UCSD-AML1 (cell line): Measurements from ENCODE around the gene AMELX.
A peak's percentile ranks its signal among the peaks of the same experiment; 100 is the strongest.

Experiments
- DNase-seq: peaks from one replicate; lab custom pipeline; 2025; ENCODE audit not compliant: unreplicated experiment; lab: John Stamatoyannopoulos, UW

AMELX gene

DNA sequence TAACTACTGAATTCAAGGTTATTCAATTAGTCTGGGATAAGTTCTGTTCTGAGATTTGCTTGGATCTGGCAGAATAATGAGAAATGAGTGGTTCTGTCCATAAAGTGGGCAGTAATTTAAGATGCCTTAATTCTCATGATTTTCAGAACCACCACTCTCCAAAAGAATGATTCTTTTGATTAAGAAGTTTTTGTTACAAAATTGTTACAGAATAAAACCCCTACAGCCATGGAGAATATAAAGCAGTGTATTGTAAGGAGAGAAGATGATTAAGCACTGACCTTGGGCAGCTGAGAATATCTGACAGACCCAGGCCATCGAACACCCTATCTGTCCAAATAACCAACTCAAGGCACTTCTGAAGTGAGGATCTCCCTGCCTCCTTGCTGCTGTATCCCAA is 12.4 kb downstream of the AMELX start:
- DNase-seq, result no peak

DNA sequence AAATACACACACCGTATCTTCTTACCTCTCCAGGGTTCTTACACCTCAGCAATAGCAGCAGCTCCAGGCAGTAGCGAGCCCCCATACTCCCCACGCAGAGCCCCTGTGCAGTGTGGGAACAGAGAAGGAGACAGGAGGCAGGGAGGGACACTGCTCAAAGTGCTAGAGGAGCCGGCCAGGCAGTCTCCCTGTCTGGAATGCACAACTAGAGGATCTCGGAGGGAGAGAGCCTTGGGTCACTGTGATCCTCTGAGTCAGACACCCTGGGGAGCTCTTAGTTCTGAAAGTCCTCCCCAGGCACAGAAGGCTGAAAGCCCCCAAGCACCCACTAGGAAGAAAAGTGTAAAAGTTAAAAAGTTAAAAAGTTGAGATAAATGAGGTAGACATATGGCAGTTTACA is 16.0 kb downstream of the AMELX start:
- no peak for DNase-seq

DNA sequence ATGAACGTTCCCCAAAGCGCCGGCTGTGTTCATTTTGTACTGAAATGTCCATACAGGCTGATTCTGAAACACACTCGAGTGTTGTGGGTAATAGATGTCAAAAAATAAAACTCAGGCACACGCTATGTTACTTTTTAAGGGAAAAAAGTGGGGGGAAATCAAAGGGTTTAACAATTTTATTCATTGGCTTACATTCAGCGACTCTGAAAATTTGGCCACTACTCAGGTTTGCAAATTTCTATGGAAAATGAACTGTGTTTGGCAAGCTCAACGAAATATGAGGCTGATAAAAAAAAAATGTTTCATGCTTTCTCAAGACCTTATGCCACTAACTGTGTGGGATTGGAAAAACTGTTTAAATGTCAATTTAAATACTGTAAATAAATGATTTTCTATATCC is 18.5 kb downstream of the AMELX start:
- no peak for DNase-seq

DNA sequence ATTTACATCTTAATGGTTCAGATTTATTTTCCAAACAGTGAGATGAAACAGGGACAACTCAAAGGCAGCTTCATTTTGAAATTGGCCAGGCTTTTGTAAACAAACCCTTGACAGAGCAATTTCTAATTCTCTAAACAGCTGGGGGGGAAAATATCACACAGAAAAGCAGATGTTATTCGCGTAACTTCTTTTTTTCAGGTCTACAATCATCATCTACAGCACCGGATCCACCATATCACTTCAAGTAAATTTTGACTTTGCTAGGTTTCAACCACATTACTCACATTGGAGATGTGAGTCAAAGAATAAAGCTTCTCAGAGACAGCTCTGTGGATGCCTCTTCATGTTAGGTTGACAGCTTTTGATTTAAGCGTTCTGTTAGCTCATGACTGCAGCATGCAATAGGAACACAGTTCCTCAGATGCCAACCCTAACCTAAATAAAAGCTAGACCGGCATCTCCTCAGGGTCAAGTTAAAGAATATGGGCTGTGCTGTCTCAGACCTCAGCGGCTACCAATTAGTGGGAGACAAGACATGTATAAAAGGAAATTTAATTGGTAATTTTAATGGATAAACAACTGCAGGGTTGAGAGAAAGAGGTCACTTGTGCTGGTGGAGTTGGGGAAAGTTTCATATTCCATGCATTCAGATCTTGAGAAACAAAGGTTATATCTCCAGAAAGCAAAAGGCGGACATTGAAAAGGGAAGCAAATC is 26.8 kb downstream of the AMELX start:
- DNase-seq, result no peak

DNA sequence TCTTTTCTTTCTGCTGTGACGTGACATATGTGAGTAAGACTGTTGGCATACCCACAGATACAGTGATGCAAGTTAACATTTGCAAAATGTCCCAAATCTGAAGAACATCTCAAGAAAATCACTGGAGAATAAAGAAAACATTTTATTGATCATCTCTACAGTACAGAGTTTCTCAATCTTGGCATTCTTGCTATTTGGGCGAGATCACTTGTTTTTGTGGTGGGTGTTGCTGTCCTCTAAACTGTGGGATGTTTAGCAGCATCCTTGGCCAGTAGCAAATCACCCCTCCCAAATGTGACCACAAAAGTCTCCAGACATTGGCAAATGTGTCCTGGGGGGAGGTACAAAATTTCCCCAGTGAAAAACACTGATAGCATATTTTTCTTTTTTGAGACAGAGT is 28.8 kb downstream of the AMELX start:
- no peak for DNase-seq

DNA sequence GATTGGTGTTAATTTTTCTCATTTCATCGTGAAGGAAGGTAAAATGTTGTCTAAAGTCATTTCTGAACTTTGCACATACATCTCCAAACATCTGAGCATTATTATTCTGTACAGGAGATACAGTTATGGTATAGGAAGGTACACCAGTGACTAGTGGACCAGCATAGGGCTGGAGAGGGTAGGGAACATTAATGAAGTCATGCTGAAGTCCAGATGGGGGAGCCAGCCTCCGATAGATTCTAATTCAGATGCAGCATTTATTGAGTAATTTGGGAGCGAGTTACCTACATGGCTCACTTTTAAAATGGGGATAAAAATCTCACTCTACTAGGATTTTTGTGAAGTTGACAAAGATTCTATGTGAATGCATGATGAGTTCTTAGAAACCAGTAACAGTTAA is 34.9 kb downstream of the AMELX start:
- DNase-seq, result no peak

DNA sequence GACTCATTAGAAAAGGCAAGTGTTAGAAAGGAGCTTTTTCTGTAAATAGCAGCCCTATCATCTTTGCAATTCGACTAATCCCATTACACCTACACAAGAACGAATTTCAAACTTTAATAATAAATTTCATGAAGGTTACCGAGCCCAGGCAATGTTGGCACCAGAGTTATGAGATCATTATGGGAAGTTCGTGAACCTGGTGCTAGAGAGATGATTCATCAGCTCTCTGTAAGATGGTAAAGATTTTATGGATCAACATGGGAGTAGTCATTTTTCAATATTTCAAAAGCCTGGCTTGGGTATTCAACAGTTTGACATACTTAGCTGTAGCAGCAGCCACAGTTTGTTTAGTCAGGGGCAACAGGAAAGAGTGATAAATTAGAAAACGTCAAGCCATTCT is 35.8 kb downstream of the AMELX start:
- DNase-seq, result no peak

DNA sequence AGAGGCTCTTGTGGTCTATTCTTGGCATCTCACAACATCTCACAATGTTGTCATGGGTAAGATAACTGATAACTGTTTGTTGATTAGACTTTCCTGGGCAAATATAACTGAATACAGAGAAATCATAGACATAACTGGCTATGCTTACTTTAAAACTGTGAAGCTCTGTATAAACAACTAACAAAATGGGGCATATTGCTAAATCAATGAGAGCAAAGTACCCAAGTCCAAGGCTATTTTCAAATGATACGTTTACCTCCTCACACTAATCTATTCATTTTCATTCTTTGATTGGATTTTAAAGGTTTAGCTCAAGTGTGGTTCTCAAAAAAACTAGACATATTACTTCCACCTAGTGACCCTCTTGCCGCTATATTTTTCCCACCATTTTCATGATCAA is 38.6 kb downstream of the AMELX start:
- no peak for DNase-seq

DNA sequence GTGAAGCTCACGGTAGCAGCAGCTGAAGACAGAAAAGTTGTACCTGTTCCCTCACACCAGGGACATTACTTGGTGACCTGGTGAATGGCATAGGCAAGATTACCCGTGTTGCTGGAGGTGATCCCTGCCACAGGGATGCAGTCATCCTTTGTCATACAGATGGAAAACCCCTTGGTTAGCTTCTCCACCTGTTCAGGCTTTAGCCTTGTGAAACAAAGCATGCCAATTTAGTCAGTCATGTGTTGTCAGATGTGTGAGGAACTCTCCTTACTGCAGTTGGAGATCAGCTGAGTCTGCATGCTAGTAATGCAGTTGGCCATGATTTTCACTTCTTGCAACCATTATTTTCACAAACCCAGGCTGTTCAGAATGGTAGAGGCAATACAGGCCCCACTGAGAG is 41.0 kb downstream of the AMELX start:
- no peak for DNase-seq

DNA sequence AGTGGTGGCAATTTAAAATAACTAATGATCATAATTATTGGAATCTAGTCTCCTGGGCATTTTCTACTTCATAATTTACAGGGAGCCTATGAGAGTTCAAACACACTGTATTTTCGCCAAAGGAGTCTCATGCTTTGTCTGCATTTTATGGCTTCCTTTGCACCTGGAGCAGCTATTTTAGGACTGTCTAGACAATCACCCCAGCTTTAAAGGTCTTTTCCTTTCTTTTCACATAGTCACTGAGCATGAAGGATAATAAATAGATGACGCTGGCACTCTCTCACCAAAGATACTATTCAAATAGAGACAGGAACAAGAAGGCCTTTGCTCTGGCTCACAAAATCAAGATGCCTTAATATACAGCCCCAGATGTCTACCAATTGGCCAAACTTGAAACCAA is 43.0 kb downstream of the AMELX start:
- DNase-seq, result no peak

DNA sequence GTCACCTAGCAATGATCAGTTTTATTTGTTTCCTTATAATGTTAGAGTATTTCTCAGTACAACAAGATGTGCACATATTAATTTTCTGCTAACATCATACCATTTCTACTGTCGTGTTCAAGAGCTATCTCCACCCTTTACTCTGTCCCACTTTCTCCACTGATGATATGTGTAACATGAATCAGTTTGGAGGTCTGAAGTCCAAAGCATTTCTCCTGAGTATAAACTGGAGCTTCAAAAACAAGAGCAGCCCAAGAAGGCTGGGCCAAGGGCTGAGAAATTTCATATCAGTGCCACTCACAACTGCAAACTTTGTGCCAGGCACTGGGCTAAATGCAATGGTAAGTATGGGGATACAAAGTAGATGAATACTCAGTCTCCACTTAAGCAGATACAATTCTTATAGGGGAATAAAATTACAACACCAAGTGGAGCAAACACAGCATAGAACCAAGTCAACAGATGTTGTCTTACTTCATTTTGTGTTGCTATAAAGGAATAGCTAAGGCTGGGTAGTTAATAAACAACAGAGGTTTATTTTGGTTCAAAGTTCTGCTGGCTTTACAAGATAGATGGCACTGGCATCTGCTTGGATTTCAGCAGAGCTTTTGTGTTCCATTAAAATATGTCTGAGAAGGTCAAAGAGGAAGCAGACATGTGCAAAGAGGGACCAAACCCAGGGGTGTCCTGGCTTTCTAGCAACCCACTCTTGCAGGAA is 44.2 kb downstream of the AMELX start:
- no peak for DNase-seq

DNA sequence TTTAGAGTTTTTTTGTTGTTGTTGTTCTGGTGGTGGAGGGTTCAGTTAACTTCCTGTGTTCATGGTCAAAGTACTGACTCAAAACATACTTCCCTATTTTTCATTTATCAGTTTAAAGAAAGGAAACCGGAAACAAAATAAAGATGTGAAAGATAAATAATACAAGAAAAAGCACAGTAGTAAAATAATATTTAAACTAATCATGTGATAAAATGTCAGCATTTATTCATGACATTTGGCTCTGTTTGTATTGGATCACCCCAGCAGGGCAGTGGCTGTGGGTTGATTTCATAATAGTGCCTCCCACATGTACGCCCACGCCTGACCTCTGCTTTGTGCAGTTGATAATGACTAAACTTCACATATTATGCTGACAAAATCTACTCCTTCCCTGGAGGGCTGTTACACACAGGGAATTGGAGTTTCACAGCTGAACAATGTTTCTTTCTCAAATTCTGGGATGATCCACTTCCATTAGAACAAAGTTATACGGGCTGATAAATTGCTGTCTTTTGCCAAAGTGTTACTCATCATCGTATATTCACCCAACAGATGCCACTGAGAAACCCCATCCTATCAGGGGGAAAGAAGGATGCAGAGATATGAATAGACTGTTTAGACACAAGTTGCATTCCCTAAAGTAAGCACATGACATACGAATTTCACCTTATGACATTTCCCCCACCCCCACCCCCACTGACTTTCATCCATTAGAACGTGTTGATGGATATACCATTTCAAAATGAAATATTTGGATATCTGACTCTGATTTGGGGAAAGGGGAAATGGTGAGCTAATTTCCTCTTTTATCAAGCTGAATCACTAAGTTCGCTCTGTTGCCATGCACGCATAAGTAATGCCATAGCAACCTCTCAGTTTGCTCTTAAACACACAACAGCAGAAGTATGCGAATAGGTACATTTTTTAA is 48.3 kb downstream of the AMELX start:
- DNase-seq, result peak; percentile 21

DNA sequence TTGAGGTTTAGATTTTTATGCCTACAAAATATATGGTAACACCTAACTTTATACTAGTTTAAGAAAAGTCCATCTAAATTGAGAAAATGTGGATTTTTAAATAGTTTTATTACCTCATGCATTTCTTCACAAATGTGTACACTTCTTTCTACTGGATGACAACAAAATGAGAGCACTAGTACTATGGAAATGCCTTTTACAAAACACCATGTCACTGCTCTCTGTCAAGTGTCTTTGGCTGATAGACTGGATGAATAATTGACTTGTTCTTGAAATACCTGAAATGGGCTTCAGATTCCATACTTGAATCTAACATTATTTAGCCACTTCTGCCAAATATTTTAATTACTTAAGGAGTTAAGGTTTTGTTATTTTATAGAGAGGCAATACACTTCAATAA is 49.5 kb downstream of the AMELX start:
- no peak for DNase-seq

DNA sequence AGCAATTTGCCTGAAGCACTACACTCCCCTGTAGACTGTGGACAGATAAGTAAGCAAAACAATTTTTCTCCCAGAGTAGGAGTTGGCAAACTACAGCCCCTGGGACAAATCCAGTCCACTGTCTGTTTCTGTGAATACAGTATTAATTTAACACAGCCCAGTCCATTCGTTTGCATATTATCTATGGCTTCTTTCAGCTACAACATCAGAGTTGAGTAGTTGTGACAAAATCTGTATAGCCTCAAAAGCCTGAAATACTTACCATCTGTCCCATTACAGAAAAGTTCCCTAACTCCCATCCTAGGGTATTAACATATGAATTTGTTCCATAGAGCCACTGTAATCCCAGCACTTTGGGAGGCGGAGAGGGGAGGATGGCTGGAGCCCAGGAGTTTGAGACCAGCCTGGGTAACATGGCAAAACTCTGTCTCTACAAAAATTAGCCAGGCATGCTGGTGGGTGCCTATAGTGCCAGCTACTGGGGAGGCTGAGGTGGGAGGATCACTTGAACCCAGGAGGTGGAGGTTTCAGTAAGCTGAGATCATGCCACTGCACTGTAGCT is 53.0 kb downstream of the AMELX start:
- DNase-seq, result no peak

DNA sequence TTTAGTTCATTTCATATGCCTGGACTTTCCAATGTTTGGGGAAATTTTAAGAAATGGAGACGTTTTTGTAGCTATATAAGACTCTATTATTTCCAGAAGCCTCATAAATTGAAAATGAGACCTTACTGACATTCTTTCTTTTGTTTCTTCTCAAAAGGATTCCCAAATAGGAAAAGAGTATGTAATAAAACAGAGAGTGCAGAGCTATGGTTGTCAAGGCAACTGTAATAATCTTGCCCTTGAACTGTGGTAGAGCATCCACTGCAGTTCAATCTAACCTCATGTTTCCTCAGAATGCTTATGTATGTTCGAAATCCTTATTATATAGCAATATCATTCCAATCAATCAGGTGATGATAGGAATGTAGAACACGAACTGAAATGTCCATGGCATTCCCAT is 54.1 kb downstream of the AMELX start:
- DNase-seq, result no peak

DNA sequence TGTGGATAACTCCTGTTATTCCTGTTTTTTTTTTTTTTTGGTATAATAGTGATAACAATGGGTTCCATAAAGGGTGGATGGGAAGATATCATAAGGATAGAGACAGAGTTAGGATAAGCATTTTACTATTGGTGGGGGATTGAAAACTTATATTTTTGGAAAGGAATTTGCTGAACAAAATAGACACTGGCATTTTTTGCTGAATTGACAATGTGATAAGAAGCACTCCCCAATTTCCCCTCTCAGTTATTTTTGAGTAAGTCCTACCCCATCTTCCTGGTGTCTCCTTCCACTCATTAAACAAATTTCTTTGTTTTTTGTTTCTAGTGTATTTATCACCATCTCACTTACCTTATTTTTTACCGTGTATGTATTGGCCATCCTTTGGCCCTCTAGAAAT is 55.8 kb downstream of the AMELX start:
- DNase-seq, result no peak

DNA sequence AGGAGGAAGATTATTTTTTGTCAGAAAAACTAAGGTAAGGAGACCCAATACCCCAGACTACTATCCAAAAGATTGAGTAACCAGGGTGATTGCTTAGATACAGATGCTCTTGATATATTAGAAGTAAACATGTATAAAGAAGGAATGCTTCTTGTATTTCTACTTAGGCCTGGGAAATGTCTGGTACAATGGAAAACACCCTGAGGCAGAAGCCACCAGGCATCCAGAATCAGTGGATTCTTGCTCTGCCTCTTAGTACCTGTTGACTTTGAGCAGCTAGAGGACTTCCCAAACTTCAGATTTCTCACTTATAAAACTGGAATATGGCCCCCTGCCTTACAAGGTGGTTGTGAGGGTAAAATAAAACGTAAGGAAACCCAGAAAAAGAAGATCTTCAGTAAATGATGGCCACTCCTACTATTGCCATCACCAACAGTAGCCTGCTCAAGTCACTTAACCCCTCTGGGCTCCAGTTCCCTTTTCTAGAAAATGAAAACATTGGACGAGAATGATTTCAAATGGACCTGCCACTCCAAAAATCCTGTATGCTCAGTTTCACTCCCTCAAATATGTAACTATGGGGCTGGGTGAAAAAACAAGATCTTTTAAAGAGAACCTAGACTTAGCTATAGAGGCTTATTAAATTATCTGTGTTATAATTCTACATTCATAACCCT is 56.6 kb downstream of the AMELX start:
- DNase-seq, result no peak
